GM18499 (cell line): ENCODE results near the gene TCF21.
"Not testable (repeated sequence)": the region's sequence is repeated elsewhere in the genome, so short reads cannot be mapped to it uniquely, and the experiment has no call there.

Experiments used
- ATAC-seq: cut with Tn5 transposase; IDR thresholded peaks from one replicate; pipeline ENCODE4 v1.9.1; 2021; ENCODE audit warnings: moderate number of reproducible peaks; ENCODE audit not compliant: insufficient read depth, unreplicated experiment

The TCF21 gene

DNA sequence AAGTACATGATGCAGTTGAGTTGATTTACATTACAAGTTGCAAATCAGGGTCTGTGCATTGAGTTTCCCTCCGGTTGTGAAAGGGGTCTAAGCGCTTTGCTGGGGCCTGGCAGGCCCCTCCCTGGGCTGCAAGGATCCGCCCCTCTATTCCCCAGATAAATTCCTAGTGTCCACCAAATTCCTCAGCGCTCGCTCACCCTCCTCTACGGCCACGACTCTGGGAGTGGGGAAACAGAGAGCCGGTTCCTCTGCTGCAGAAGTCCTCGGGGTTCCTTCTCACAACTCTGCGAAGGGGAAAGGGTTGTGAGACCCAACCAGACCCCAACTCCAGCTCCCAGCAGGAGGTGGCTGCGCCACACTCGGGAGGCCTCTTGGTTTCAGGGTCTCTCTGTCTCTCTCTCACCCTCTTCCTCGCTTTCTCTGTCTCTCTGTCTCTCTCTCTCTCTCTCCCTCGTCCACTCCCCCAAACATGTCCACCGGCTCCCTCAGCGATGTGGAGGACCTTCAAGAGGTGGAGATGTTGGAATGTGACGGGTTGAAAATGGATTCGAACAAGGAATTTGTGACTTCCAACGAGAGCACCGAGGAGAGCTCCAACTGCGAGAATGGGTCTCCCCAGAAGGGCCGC lies at the start of gene TCF21:
Gene TCF21 (plus strand): TSS at position 185 of the 628 bp plus-strand sequence. CDS start 285 bp downstream, at position 470.
- no peak for ATAC-seq

DNA sequence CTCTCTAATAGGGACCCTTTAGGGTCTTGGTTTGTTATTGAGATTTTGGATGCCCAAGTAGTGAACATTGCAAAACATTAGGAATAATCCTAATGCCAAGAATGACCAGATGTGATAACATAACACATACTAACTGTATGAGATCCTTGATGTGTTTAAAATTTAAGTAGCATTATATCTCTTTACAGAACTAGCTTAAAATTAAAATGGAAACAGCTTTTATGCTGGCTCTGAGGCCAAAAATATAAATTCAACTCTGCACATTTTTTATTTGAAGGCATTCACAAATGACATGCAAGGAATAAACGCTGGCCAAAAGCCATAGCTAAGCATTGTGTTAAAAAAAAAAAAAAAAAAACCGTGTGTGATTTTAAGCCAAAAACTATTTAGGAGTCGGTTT lies 47.7 kb upstream of the TCF21 start:
- no peak for ATAC-seq

GRCh38 chr6:133843098-133843497 lies 45.8 kb upstream of the TCF21 start:
- ATAC-seq: no peak

DNA sequence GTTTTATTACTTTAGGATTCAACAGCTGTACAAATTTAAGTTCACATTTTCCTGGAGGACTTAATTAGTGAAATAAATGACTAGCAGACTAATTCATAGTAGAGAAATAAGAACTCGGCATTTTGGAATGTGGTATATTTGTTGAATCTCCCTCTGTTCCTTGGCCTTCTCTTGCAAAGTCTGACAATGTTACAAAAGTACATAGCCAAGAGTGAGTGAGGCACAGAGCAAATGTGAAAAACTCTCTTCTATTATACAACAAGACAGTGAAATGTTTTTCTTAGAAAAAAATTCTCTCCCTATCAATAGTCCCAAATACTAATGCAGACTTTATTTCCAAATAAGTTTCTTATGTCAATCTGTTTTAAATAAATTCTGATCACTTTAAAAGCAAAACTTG lies 44.2 kb upstream of the TCF21 start:
- ATAC-seq: no peak

DNA sequence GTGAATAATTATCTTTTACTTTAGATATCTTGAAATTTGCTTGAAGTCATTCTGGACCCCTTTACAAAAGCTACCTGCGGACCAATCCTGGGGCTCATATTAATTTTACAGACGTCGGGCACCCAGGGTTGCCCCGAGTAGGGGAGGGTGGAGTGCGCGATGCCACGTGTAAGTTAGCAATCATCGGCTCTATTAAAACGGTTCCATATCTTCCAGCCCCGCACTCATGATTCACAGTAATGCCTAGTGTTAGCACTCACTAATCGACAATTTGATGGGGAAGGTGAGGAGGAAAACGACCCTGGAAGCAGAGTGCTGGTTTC lies 34.9 kb upstream of the TCF21 start:
- no peak for ATAC-seq

- no peak for ATAC-seq
Observed at GRCh38 chr6:133854364-133855275, 34.3 kb upstream of the TCF21 start.

DNA sequence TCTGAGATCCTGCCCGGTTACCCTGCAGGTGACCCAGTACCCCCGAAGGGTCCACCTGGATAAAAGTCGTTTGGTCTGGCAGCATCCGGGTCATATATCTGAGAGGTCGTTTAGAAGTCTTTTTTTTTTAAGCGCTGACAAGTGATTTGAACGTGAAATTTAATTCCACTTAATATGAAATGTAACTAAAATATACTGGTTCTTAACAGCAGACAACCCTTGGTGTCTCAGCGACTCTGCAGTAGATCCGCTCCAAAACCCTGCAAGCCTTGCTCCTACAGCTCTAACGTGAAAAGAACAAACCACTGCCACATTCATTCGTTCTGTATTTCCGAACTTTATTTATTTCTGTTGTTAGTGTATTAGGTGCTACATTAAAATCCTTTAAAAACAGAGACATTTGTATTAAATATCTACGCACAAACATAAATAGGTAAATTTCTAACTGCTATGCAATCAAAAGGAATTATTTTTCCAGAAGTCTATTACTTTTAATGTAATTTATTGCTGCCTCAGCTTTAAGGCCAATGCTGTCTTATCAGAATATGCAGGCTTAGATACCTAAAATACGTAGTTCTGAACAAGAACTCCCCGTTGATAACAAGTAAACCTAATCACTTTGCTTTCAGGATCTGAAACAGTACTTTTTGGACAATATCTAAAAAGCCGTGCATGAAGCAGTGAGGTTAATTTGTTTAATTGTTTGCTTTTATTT lies 33.5 kb upstream of the TCF21 start:
- no peak for ATAC-seq

GRCh38 chr6:133855991-133856370 lies 32.9 kb upstream of the TCF21 start:
- no peak for ATAC-seq

DNA sequence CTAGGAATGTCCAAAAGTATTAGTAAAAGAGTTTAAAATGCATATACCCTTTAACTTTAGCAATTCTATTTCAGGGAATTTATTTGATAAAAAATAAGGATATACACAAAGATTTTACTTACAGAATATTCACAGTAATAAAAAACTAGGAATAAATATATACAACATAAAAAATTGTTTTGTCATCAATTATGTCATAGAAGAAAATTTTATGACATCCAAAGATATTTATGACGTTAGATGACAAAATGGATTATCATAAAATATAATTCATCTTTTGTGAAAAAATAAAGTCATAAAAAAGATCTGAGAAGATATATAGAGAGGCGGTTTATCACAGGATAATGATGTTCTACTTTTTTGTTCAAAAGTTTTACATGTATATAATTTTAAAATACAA lies 32.0 kb upstream of the TCF21 start:
- no peak for ATAC-seq

GRCh38 chr6:133857696-133858095 lies 31.2 kb upstream of the TCF21 start:
- no peak for ATAC-seq

- not testable (repeated sequence) for ATAC-seq
Observed at GRCh38 chr6:133861337-133861736, 27.6 kb upstream of the TCF21 start.

GRCh38 chr6:133863228-133863627 lies 25.7 kb upstream of the TCF21 start:
- no peak for ATAC-seq

GRCh38 chr6:133865680-133866079 lies 23.2 kb upstream of the TCF21 start:
- ATAC-seq: no peak

- ATAC-seq: no peak
Observed at GRCh38 chr6:133871131-133871530, 17.8 kb upstream of the TCF21 start.

DNA sequence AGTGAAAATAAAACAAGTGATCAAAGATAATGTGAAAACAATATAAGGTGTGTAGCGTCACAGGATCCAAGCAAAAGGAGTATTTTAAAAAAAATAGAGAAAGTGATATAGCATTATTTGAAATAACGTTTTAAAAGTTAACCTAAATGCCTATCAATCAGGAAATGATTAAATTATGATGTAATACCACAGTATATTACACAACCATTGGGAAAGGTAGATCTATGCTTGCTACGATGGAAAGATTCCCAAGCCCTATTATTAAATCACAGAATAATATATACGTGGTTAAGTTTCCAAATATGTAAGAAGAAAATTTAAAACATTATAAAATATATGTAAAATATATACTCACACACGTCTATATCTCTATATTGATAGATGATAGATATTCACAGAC lies 15.4 kb upstream of the TCF21 start:
- ATAC-seq: no peak

DNA sequence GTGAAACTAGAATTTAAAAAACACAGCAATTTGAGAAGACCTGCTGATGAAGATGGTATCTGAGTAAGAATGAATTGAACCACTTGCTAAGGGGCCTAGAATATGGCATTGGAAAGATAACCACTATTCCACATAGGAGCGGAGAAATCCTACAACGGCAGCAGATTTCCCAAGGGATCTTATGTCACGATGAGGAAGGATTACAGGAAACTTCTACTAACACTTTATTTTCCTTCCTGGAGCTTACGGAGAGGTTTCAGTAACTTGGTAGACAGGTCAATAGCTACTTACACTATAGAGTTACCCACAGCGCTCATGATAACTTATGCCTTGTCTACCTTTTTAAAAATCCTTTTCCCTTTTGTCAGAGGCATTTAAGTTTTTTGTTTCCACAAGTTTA lies 11.8 kb upstream of the TCF21 start:
- ATAC-seq: no peak

DNA sequence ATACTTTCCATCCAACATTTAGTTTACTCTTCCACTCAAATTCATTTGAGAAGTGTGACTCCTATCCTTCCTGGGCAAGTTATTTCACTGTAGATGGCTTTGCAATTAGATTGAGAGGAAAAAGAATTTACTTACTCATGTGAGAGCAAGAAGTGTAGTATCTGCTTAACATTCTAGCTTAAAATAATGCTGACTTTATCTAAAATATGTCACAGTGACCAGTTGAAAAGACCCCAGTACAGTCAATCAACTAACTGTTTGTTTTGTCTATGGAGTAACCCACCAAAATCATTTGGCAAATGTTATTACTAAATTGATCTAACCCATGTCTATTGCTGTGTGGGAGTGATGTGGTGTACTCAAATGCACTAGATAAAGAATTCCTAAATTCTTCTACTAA lies 8.9 kb upstream of the TCF21 start:
- ATAC-seq: no peak

DNA sequence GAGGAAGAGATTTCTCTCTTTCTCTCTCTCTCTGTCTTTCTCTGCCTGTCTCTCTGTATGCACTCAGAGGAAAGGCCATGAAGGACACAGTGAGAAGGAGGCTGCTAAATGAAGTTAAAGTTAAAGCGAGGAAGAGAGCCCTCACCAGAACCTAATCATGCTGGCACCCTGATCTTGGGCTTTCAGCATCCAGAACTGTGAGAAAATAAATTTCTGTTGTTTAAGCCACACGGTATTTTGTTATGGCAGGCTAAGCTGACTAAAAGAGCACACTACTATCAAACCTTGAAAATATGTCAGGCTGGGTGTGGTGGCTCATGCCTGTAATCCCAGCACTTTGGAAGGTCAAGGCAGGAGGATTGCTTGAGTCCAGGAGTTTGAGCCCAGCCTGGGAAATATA lies 8.0 kb upstream of the TCF21 start:
- no peak for ATAC-seq

DNA sequence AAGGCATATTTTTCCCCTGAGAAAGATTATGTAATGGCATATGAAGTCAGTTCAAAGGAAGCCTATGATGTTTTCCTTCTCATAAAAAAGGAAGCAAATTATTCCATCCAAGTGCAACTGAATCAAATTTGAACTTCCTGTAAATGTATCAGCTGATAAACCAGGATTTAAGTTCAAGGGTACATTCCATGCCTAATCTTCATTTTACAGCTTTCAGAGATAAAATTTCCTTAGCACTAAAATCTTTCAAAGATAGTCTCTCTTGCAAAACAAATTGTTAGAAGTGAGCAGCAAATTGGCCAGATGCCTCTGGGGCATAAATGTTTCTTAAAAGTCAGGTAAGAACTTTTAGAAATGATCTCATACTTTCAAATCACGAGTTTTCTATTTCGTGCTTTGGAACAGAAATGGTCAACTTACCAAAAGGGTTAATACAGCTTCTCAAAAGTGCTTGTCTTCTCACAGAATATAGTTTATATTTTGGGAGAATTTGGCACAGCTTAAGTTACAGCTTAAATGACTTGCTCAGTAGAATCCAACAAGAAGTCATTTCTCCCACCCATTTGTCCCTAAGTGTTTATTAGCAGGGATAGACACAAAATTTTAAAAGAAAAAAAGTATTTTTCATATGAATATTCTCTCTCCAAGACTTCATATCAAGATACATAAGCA lies 2.7 kb upstream of the TCF21 start:
- no peak for ATAC-seq

DNA sequence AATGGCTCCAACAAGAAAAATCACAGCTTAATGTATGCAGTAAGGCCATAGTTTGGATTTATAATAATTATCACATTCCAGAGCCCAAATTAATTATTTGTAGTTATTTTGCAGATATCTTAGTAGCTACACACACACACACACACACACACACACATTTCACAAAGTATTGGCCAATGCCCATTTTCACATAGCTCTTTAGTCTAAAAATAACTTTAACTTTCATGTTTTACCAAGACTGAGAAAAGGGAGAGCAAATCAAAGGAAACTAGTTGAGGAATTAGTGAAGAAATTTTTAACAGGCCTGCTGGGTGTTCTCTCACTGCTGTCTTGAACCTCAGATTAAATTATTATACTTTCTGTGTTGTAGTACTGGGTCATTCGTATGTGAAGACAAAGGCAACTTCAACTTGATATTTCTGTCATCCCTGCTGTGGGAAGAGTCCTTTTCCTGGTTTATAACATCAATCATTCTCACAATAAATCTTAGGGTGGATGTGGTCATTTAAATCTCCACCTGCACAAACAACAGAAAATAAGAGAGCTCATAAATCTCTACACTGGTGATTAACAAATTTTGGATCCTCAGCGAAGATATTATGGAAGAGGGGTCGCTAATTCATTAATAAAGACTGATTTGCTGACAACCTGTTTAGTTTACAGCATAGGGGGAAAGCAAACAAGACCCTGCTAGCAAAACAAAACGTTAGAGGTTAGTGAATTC lies 1.6 kb upstream of the TCF21 start:
- ATAC-seq: no peak
